ENCODE results near the gene TRABD2B. TPM values are rescaled to one million over a fixed set of nuclear protein-coding genes. Genes with fewer than 3 reads are reported as not detected.

Gene TRABD2B
- total and polyA plus RNA-seq, 2 experiments from 2014 or later = not detected

- H3K9me2 ChIP-seq (ENCODE audit: insufficient read depth) = no peaks in the 10 kb centered on the region
- no peak for DNase-seq
- no peaks in the 10 kb centered on the region for H4K20me1 ChIP-seq (ENCODE audit: insufficient read depth)
- H3K79me2 ChIP-seq (ENCODE audit: insufficient read depth) = no peaks in the 10 kb centered on the region
- H3K4me2 ChIP-seq (ENCODE audit: unreplicated experiment) = no peak overlapping the region
- 24 to 33% methylated on average over 14 of the region's 14 CpGs for WGBS, 2 experiments (ENCODE audit: low coverage in 1 of 2, low lambda C conversion rate in 2 of 2, missing lambda C conversion rate in 2 of 2)
- H3K9me3 ChIP-seq (ENCODE audit: low read depth) = no peaks in the 10 kb centered on the region
- H3K27me3 ChIP-seq (replicated peaks; ENCODE audit: insufficient read depth) = peaks cover 4% of the 10 kb centered on the region; the same call in 1 of the 2 replicates
- H3K4me1 ChIP-seq (ENCODE audit: insufficient read depth) = no peaks in the 10 kb centered on the region
- no peak overlapping the region for H3K27ac ChIP-seq
- TF ChIP-seq EZH2 (IDR thresholded peaks at IDR 0.05; ENCODE audit: insufficient read depth, poor library complexity, severe bottlenecking) (no peak), EZH2phosphoT487 (IDR thresholded peaks at IDR 0.05; ENCODE audit: insufficient read depth, low read depth) (no peak)
- H3K4me3 ChIP-seq = no peak overlapping the region
- H2AFZ ChIP-seq = no peak overlapping the region
- H3K9ac ChIP-seq = no peak overlapping the region
- in situ Hi-C loops (cut with MboI) = no loop called here
- no peaks in the 10 kb centered on the region for H3K36me3 ChIP-seq (ENCODE audit: low read depth)
- H3F3A ChIP-seq (ENCODE audit: insufficient read depth) = no peaks in the 10 kb centered on the region
Measured at GRCh38 chr1:47783638-47784496, 213.3 kb downstream of the TRABD2B start.

- WGBS, 2 experiments (ENCODE audit: low coverage in 1 of 2, low lambda C conversion rate in 2 of 2, missing lambda C conversion rate in 2 of 2) = 21 to 22% methylated on average over 8 to 9 of the region's 9 CpGs
- Histone ChIP-seq H3K4me2 (ENCODE audit: unreplicated experiment) (no peak overlapping the region), H3K27me3 (replicated peaks; ENCODE audit: insufficient read depth) (peaks cover 4% of the 10 kb centered on the region; the same call in 1 of the 2 replicates), H2AFZ (no peak overlapping the region), H3K9me3 (ENCODE audit: low read depth) (no peaks in the 10 kb centered on the region), H3K9ac (no peak overlapping the region), H3K4me3 (no peak overlapping the region), H3K9me2 (ENCODE audit: insufficient read depth) (no peaks in the 10 kb centered on the region), H4K20me1 (ENCODE audit: insufficient read depth) (no peaks in the 10 kb centered on the region), H3K79me2 (ENCODE audit: insufficient read depth) (no peaks in the 10 kb centered on the region), H3K27ac (no peak overlapping the region), H3K36me3 (ENCODE audit: low read depth) (no peaks in the 10 kb centered on the region), H3F3A (ENCODE audit: insufficient read depth) (no peaks in the 10 kb centered on the region), H3K4me1 (ENCODE audit: insufficient read depth) (no peaks in the 10 kb centered on the region)
- TF ChIP-seq EZH2phosphoT487 (IDR thresholded peaks at IDR 0.05; ENCODE audit: insufficient read depth, low read depth) (no peak), EZH2 (IDR thresholded peaks at IDR 0.05; ENCODE audit: insufficient read depth, poor library complexity, severe bottlenecking) (no peak)
- in situ Hi-C loops (cut with MboI) = no loop called here
- peak; percentile 50 for DNase-seq
Measured at GRCh38 chr1:47782414-47783166, 214.6 kb downstream of the TRABD2B start.

- H3K79me2 ChIP-seq (ENCODE audit: insufficient read depth) = no peaks in the 10 kb centered on the region
- H3K27me3 ChIP-seq (replicated peaks; ENCODE audit: insufficient read depth) = peaks cover 4% of the 10 kb centered on the region
- no peak for TF ChIP-seq EZH2phosphoT487 (IDR thresholded peaks at IDR 0.05; ENCODE audit: insufficient read depth, low read depth)
- TF ChIP-seq EZH2 (IDR thresholded peaks at IDR 0.05; ENCODE audit: insufficient read depth, poor library complexity, severe bottlenecking) = no peak
- 68 to 72% methylated on average over 21 to 22 of the region's 22 CpGs for WGBS, 2 experiments (ENCODE audit: low coverage in 1 of 2, low lambda C conversion rate in 2 of 2, missing lambda C conversion rate in 2 of 2)
- no peak overlapping the region for H3K4me3 ChIP-seq
- in situ Hi-C loops (cut with MboI) = no loop called here
- H2AFZ ChIP-seq = no peak overlapping the region
- H4K20me1 ChIP-seq (ENCODE audit: insufficient read depth) = no peaks in the 10 kb centered on the region
- H3K4me1 ChIP-seq (ENCODE audit: insufficient read depth) = no peaks in the 10 kb centered on the region
- no peak overlapping the region for H3K9ac ChIP-seq
- H3F3A ChIP-seq (ENCODE audit: insufficient read depth) = no peaks in the 10 kb centered on the region
- H3K9me3 ChIP-seq (ENCODE audit: low read depth) = no peaks in the 10 kb centered on the region
- H3K36me3 ChIP-seq (ENCODE audit: low read depth) = no peaks in the 10 kb centered on the region
- no peak overlapping the region for H3K4me2 ChIP-seq (ENCODE audit: unreplicated experiment)
- H3K27ac ChIP-seq = no peak overlapping the region
- no peak for DNase-seq
- no peaks in the 10 kb centered on the region for H3K9me2 ChIP-seq (ENCODE audit: insufficient read depth)
Measured at GRCh38 chr1:47781171-47781959, 215.8 kb downstream of the TRABD2B start.

DNA sequence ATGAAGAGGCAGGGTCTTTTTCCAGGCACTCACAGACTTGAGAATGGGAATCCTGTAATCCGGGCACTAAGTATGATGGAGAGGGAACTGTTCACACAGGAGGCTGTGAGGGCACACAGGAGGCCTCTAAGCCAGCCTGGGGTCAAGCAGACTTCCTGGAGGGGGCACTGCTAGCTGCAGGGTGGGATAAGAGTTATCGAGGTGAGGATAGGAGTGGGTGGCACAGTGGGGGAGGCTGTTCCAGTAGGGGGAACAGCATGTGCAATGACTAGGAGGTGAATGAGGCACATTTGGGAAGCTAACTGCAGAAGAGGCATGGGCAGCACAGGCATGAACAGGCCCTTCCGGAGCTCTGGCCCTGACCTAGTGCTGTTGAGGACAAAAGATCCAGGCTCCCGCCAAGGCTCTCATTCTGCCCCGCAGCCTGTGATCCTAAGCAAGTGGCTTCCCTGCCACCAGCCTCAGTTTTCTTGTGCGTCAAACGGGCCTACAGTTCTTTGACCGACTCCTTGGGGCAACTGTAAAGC is 216.7 kb downstream of the TRABD2B start:
- H3K36me3 ChIP-seq (ENCODE audit: low read depth) = no peaks in the 10 kb centered on the region
- H4K20me1 ChIP-seq (ENCODE audit: insufficient read depth) = no peaks in the 10 kb centered on the region
- no peaks in the 10 kb centered on the region for H3K9me3 ChIP-seq (ENCODE audit: low read depth)
- H3K4me2 ChIP-seq (ENCODE audit: unreplicated experiment) = no peak overlapping the region
- DNase-seq = no peak
- no peaks in the 10 kb centered on the region for H3K9me2 ChIP-seq (ENCODE audit: insufficient read depth)
- no peak overlapping the region for H2AFZ ChIP-seq
- 69 to 74% methylated on average over 8 of the region's 8 CpGs for WGBS, 2 experiments (ENCODE audit: low coverage in 1 of 2, low lambda C conversion rate in 2 of 2, missing lambda C conversion rate in 2 of 2)
- H3K4me3 ChIP-seq = no peak overlapping the region
- in situ Hi-C loops (cut with MboI) = no loop called here
- no peaks in the 10 kb centered on the region for H3K79me2 ChIP-seq (ENCODE audit: insufficient read depth)
- H3K27me3 ChIP-seq (replicated peaks; ENCODE audit: insufficient read depth) = peaks cover 4% of the 10 kb centered on the region
- no peak overlapping the region for H3K9ac ChIP-seq
- no peak overlapping the region for H3K27ac ChIP-seq
- H3F3A ChIP-seq (ENCODE audit: insufficient read depth) = no peaks in the 10 kb centered on the region
- no peaks in the 10 kb centered on the region for H3K4me1 ChIP-seq (ENCODE audit: insufficient read depth)
- no peak for TF ChIP-seq EZH2 (IDR thresholded peaks at IDR 0.05; ENCODE audit: insufficient read depth, poor library complexity, severe bottlenecking)
- no peak for TF ChIP-seq EZH2phosphoT487 (IDR thresholded peaks at IDR 0.05; ENCODE audit: insufficient read depth, low read depth)

All from GM23248 (cell line).